ENCODE results near the gene ADAM8.

- no peak for TF ChIP-seq CTCF (IDR thresholded peaks at IDR 0.05 in 4 of 5, conservative IDR thresholded peaks at IDR 0.05 in 1 of 5)
- no peak for TF ChIP-seq POLR2A (IDR thresholded peaks at IDR 0.05)
Observed at GRCh38 chr10:133251388-133252222, 25.1 kb downstream of the ADAM8 start.
